ENCODE results near the gene SURF4. TPM values are rescaled to one million over a fixed set of nuclear protein-coding genes. Genes with fewer than 3 reads are reported as not detected.

The SURF4 gene
- total RNA-seq, 1 experiment from 2014 or later = 171 TPM

DNA sequence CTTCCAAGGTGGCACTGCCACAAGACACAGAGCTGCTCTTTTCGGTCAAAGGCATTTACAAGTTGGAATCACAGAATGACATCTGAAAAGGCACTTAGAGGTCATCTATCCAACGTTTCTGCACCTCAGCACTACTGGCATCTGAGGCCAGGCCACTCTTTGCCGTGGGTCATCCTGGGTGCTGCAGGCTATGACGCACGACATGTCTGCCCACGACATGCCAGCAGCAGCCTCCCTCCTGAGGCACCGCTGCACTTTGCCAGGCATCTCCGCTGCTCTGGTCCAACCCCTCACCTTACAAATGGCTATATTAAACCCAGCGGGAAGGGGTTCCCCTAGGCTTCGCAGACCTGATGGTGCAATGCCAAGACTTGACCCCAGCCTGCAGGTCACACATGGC, 8.1 kb downstream of the SURF4 start:
- DNase-seq (ENCODE audit: low spot score) (no peak), ATAC-seq (no peak)
- H3K4me1 Mint-ChIP-seq = 0 out of 2 replicates have a peak, but pooled peaks cover 2% of the 10 kb centered on the region
- ChIA-PET CTCF (interaction anchor here (2.0 kb wide), 1 partner anchor 26 kb away, joined by 6 read pairs; no protein-coding TSS in a partner anchor), POLR2A (no interaction called here)
- no peak overlapping the region for H3K4me3 Mint-ChIP-seq
- H3K27ac Mint-ChIP-seq = no peak overlapping the region
- no peaks in the 10 kb centered on the region for H3K9me3 Mint-ChIP-seq
- H3K36me3 Mint-ChIP-seq = peaks cover 64% of the 10 kb centered on the region
- TF ChIP-seq, protein P1, sequence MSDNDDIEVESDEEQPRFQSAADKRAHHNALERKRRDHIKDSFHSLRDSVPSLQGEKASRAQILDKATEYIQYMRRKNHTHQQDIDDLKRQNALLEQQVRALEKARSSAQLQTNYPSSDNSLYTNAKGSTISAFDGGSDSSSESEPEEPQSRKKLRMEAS (CRISPR knock-in tag; IDR thresholded peaks at IDR 0.05) = no peak
- no peak for TF ChIP-seq IRF2 (CRISPR knock-in tag; IDR thresholded peaks at IDR 0.05; ENCODE audit: borderline replicate concordance, low read depth)
- H3K27me3 Mint-ChIP-seq (ENCODE audit: low read depth) = no peaks in the 10 kb centered on the region

DNA sequence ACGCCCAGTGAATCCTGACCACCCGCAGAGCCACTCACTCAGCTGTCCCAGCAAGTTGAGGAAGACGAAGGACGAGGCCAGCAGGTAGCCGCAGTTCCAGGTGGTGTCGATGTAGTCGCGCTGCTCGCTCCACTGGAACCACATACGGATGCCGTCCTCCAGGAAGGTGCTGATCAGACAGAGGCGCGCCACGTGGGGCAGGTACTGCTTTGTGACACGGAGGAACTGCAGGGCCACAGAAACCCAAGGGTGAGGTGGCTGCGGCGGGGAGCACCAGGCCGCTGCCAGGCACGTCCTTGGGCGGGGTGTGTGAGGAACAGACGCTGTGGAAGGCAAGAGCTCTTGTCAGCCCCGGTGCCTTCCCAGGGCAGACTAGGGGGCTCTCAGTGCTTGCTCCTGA, 8.6 kb downstream of the SURF4 start:
- Mint-ChIP-seq H3K36me3 (peaks cover 61% of the 10 kb centered on the region), H3K4me3 (no peak overlapping the region), H3K27me3 (ENCODE audit: low read depth) (no peaks in the 10 kb centered on the region), H3K4me1 (0 out of 2 replicates have a peak, but pooled peaks cover 2% of the 10 kb centered on the region), H3K27ac (no peak overlapping the region), H3K9me3 (no peaks in the 10 kb centered on the region)
- CTCF ChIA-PET = interaction anchor here (1.0 to 2.5 kb wide), 3 partner anchors 11 to 33 kb away, joined by 3 to 7 read pairs (median 6); partner anchors contain the start of genes SURF1 and SURF2
- ATAC-seq (no peak), DNase-seq (ENCODE audit: low spot score) (no peak)
- TF ChIP-seq ELF4 (CRISPR knock-in tag; IDR thresholded peaks at IDR 0.05; ENCODE audit: low read depth) (no peak), ZNF317 (CRISPR knock-in tag; IDR thresholded peaks at IDR 0.05; ENCODE audit: borderline replicate concordance, low read depth) (no peak), ZNF671 (CRISPR knock-in tag; IDR thresholded peaks at IDR 0.05) (no peak), JAZF1 (CRISPR knock-in tag; IDR thresholded peaks at IDR 0.05) (no peak), TEAD1 (CRISPR knock-in tag; IDR thresholded peaks at IDR 0.05) (no peak), RORB (CRISPR knock-in tag; IDR thresholded peaks at IDR 0.05) (no peak), SMAD4 (CRISPR knock-in tag; IDR thresholded peaks at IDR 0.05) (no peak), TCF7 (CRISPR knock-in tag; IDR thresholded peaks at IDR 0.05; ENCODE audit: low read depth) (no peak), NFYB (CRISPR knock-in tag; conservative IDR thresholded peaks at IDR 0.05; ENCODE audit: low read depth) (no peak), SP1 (CRISPR knock-in tag; conservative IDR thresholded peaks at IDR 0.05) (no peak), ZNF121 (CRISPR knock-in tag; IDR thresholded peaks at IDR 0.05) (no peak), ZBTB21 (CRISPR knock-in tag; IDR thresholded peaks at IDR 0.05; ENCODE audit: borderline replicate concordance) (no peak), NR1H2 (CRISPR knock-in tag; IDR thresholded peaks at IDR 0.05) (no peak)
- TF ChIP-seq, protein P2, sequence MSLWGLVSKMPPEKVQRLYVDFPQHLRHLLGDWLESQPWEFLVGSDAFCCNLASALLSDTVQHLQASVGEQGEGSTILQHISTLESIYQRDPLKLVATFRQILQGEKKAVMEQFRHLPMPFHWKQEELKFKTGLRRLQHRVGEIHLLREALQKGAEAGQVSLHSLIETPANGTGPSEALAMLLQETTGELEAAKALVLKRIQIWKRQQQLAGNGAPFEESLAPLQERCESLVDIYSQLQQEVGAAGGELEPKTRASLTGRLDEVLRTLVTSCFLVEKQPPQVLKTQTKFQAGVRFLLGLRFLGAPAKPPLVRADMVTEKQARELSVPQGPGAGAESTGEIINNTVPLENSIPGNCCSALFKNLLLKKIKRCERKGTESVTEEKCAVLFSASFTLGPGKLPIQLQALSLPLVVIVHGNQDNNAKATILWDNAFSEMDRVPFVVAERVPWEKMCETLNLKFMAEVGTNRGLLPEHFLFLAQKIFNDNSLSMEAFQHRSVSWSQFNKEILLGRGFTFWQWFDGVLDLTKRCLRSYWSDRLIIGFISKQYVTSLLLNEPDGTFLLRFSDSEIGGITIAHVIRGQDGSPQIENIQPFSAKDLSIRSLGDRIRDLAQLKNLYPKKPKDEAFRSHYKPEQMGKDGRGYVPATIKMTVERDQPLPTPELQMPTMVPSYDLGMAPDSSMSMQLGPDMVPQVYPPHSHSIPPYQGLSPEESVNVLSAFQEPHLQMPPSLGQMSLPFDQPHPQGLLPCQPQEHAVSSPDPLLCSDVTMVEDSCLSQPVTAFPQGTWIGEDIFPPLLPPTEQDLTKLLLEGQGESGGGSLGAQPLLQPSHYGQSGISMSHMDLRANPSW (CRISPR knock-in tag; conservative IDR thresholded peaks at IDR 0.05; ENCODE audit: low read depth) = no peak
- TF ChIP-seq, protein P3, sequence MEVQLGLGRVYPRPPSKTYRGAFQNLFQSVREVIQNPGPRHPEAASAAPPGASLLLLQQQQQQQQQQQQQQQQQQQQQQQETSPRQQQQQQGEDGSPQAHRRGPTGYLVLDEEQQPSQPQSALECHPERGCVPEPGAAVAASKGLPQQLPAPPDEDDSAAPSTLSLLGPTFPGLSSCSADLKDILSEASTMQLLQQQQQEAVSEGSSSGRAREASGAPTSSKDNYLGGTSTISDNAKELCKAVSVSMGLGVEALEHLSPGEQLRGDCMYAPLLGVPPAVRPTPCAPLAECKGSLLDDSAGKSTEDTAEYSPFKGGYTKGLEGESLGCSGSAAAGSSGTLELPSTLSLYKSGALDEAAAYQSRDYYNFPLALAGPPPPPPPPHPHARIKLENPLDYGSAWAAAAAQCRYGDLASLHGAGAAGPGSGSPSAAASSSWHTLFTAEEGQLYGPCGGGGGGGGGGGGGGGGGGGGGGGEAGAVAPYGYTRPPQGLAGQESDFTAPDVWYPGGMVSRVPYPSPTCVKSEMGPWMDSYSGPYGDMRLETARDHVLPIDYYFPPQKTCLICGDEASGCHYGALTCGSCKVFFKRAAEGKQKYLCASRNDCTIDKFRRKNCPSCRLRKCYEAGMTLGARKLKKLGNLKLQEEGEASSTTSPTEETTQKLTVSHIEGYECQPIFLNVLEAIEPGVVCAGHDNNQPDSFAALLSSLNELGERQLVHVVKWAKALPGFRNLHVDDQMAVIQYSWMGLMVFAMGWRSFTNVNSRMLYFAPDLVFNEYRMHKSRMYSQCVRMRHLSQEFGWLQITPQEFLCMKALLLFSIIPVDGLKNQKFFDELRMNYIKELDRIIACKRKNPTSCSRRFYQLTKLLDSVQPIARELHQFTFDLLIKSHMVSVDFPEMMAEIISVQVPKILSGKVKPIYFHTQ (CRISPR knock-in tag; IDR thresholded peaks at IDR 0.05) = no peak
- TF ChIP-seq, protein P4, sequence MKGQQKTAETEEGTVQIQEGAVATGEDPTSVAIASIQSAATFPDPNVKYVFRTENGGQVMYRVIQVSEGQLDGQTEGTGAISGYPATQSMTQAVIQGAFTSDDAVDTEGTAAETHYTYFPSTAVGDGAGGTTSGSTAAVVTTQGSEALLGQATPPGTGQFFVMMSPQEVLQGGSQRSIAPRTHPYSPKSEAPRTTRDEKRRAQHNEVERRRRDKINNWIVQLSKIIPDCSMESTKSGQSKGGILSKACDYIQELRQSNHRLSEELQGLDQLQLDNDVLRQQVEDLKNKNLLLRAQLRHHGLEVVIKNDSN (CRISPR knock-in tag; IDR thresholded peaks at IDR 0.05) = no peak
- TF ChIP-seq, protein P5, sequence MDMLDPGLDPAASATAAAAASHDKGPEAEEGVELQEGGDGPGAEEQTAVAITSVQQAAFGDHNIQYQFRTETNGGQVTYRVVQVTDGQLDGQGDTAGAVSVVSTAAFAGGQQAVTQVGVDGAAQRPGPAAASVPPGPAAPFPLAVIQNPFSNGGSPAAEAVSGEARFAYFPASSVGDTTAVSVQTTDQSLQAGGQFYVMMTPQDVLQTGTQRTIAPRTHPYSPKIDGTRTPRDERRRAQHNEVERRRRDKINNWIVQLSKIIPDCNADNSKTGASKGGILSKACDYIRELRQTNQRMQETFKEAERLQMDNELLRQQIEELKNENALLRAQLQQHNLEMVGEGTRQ (CRISPR knock-in tag; IDR thresholded peaks at IDR 0.05) = no peak
- TF ChIP-seq, protein P6, sequence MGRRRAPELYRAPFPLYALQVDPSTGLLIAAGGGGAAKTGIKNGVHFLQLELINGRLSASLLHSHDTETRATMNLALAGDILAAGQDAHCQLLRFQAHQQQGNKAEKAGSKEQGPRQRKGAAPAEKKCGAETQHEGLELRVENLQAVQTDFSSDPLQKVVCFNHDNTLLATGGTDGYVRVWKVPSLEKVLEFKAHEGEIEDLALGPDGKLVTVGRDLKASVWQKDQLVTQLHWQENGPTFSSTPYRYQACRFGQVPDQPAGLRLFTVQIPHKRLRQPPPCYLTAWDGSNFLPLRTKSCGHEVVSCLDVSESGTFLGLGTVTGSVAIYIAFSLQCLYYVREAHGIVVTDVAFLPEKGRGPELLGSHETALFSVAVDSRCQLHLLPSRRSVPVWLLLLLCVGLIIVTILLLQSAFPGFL (CRISPR knock-in tag; IDR thresholded peaks at IDR 0.05; ENCODE audit: borderline replicate concordance) = no peak
- POLR2A ChIA-PET = no interaction called here
